IPS-15b (cell line): ENCODE results near the gene PLIN4.

Experiments
- H3K27me3 ChIP-seq: one replicate; pipeline ENCODE4 v1.6.1; 2013; ENCODE audit warnings: low read length; ENCODE audit not compliant: control insufficient read depth, insufficient read depth
- H3K36me3 ChIP-seq: one replicate; pipeline ENCODE4 v1.6.1; 2013; ENCODE audit warnings: low read length; ENCODE audit not compliant: control insufficient read depth, insufficient read depth
- H3K4me1 ChIP-seq: one replicate; pipeline ENCODE4 v1.6.1; 2013; ENCODE audit warnings: mild to moderate bottlenecking, low read length; ENCODE audit not compliant: control insufficient read depth, insufficient read depth
- H3K4me3 ChIP-seq: one replicate; pipeline ENCODE4 v1.5.1; 2013; ENCODE audit warnings: low read depth, low read length
- H3K9ac ChIP-seq: one replicate; pipeline ENCODE4 v1.6.1; 2013; ENCODE audit warnings: low read depth, mild to moderate bottlenecking, low read length
- H3K9me3 ChIP-seq: one replicate; pipeline ENCODE4 v1.6.1; 2013; ENCODE audit warnings: mild to moderate bottlenecking, low read length; ENCODE audit not compliant: control insufficient read depth, insufficient read depth

The PLIN4 gene

DNA sequence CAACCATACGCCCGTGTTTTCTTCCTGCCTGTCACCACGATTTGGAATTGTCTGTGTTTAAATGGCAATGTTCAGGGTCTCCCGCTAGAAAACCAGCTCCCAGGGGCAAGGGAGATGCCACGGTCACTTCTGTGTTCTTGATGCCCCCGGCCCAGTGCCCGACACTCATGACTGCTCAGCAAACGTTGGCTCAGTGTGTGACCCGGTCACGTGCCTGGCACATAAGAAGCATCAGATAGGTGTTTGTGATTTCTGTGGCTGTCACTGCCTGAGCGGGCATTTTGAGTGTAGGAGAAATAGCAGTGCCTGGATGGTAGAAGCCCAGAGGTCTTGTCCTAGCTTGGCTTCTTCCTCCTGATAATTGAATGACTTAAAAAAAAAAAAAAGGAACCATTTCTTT is 30.7 kb downstream of the PLIN4 start:
- Histone ChIP-seq H3K36me3 (peaks cover 37% of the 10 kb centered on the region), H3K4me1 (no peaks in the 10 kb centered on the region), H3K9ac (no peak overlapping the region), H3K9me3 (no peaks in the 10 kb centered on the region), H3K4me3 (no peak overlapping the region), H3K27me3 (no peaks in the 10 kb centered on the region)

- Histone ChIP-seq H3K9me3 (no peaks in the 10 kb centered on the region), H3K36me3 (peaks cover 20% of the 10 kb centered on the region), H3K4me3 (no peak overlapping the region), H3K27me3 (no peaks in the 10 kb centered on the region), H3K9ac (no peak overlapping the region), H3K4me1 (no peaks in the 10 kb centered on the region)
Observed at GRCh38 chr19:4483385-4483784, 34.9 kb downstream of the PLIN4 start.

DNA sequence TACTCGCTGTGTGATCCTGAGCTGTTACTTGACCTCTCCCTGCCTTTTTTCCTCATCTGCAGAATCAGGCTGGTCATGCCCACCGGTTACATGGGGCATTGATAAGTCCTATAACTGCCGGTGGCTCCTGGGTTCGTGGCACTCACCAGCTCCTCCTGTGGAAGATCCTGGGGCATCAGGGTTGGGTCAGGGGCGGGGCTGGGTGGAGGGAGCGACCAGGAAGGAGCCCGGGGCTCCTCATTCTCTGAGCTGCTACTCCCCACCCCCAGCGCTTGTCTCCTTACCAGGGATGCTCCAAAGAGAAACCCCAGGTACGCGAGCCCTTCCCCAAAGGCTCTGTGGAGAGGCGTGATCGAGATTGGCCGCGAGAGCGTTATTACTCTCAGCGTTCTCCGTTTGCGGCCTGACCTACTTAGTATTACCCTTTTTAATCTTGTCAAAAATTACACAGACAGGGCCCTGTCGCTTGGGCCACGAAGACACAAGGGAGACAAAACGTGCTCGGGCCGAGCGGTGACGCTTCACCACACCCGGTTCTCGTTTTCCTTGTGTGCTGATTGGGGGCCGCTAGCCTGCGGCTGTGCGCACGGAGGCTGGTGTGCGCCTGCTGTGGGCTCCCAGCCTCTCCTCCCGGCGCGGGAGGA is 35.4 kb downstream of the PLIN4 start:
- no peaks in the 10 kb centered on the region for H3K27me3 ChIP-seq
- H3K4me1 ChIP-seq, result no peaks in the 10 kb centered on the region
- H3K4me3 ChIP-seq, result no peak overlapping the region
- H3K9me3 ChIP-seq, result no peaks in the 10 kb centered on the region
- H3K9ac ChIP-seq, result no peak overlapping the region
- H3K36me3 ChIP-seq, result peaks cover 19% of the 10 kb centered on the region

- Histone ChIP-seq H3K4me1 (no peaks in the 10 kb centered on the region), H3K4me3 (no peak overlapping the region), H3K9ac (no peak overlapping the region), H3K36me3 (peaks cover 29% of the 10 kb centered on the region), H3K27me3 (no peaks in the 10 kb centered on the region), H3K9me3 (no peaks in the 10 kb centered on the region)
Observed at GRCh38 chr19:4477034-4477801, 41.1 kb downstream of the PLIN4 start.

DNA sequence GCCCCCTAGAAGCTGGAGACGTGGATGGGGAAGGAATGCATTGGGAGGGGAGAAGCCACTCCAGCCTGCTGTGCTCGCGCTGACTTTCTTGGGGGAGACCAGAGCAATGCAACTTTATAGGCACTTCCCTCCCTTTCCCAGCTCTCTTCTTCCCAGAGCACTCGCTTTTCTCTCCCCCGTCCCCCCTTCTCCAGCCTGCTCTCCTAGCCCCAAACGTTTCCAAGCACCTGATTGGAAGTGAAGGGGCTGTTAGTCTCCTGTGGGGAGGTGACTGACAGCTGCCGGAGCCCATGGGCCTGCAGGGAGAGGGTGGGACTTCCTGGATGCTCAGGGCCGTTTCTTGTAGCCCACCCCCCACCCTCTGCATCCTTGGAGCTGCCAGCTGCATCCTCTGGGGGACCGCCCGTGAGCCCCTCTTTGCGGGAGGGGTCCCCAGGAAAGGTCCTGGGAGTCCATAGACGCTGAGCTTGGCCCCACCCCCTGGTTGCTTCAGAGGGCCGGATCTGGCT is 43.7 kb downstream of the PLIN4 start:
- Histone ChIP-seq H3K27me3 (no peaks in the 10 kb centered on the region), H3K9me3 (no peaks in the 10 kb centered on the region), H3K9ac (peak overlapping the region; percentile 60), H3K36me3 (peaks cover 27% of the 10 kb centered on the region), H3K4me1 (no peaks in the 10 kb centered on the region), H3K4me3 (peak overlapping the region; percentile 80)

DNA sequence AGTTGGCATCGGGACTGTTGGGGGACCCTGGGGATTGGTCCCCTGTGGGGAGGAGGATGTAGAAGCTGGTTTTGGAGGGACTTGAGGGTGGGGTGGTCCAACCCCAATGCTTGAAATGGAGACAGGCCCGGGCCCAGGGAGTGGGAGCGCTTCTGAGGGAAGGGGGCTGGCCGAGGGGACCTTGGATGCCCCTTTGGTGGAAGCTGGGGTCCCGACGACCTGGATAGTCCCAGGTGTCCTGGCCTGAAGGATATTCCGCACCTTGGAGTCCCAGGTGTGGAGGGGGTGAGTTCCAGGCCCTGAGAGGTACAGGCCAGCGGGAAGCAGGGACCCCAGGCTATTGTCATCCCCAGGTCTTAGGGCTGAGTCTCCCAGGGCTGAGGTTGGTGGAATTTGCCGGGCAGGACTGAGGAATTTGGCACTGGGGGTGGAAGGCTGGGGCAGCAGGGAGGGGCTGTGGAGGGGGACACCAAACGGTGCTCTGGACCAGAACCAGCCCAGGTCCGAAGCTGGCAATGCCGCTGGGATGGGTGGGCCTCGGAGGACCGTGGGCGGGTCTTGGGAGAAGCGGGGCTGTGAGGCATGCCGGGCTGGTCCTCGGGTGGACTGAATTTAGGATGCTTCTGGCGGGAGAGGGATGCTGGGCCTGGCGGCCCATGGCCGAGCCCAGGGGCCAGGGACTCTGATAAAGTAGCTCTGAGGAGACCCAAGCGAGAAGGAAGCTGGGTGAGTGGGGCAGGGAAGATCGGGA is 44.3 kb downstream of the PLIN4 start:
- Histone ChIP-seq H3K9me3 (no peaks in the 10 kb centered on the region), H3K9ac (peak overlapping the region; percentile 60), H3K36me3 (peaks cover 24% of the 10 kb centered on the region), H3K27me3 (no peaks in the 10 kb centered on the region), H3K4me3 (peak overlapping the region; percentile 80), H3K4me1 (no peaks in the 10 kb centered on the region)

DNA sequence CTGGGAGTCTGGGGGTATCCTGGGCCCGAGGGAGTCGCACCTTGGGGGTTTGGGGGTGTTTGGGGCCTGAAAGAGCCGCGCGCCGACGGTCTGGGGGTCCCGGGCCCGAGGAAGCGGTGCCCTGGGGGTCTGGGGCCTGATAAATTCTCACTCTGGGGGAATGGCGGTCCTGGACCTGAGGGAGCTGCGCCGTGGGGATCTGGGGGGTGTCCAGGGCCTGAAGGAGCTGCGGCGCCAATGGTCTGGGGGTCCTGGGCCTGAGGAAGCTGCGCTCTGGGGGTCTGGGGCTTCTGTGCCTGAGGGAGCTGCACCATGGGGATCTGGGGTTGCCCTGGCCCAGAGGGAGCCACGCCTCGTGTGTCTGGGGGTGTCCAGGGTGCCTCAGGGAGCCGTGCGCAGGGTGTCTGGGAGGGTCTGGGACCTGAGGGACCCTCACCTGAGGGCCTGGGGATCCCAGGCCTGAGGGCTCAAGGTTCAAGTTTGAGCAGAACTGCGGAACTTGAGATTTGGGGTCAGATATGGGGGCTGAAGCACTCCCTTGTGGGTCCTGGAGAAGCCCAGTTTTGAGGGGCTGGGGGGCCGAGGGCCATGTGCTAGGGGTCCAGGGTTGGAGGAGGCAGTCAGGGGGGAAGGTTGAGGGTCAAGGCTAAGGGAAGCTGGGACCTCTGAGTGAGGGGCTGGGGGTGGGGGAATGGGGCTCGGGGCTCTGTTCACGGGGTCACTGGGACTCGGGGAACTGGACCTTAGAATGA is 45.1 kb downstream of the PLIN4 start:
- Histone ChIP-seq H3K4me3 (peak overlapping the region; percentile 80), H3K4me1 (no peaks in the 10 kb centered on the region), H3K27me3 (no peaks in the 10 kb centered on the region), H3K9me3 (no peaks in the 10 kb centered on the region), H3K9ac (peak overlapping the region; percentile 73), H3K36me3 (peaks cover 17% of the 10 kb centered on the region)

GRCh38 chr19:4472174-4472974 is 45.9 kb downstream of the PLIN4 start, which contains the start of gene HDGFL2:
Gene HDGFL2 (plus strand): TSS chr19:4472297. CDS start chr19:4472351, 54 bp downstream.
- peak within 1 kb of the TSS; percentile 73 for H3K9ac ChIP-seq
- H3K9me3 ChIP-seq, result no peaks in the 10 kb centered on the region
- no peaks in the 10 kb centered on the region for H3K4me1 ChIP-seq
- no peaks in the 10 kb centered on the region for H3K27me3 ChIP-seq
- H3K36me3 ChIP-seq, result peaks cover 14% of the 10 kb centered on the region
- H3K4me3 ChIP-seq, result peak within 1 kb of the TSS; percentile 85

- H3K9ac ChIP-seq, result peak overlapping the region; percentile 47
- peak overlapping the region; percentile 85 for H3K4me3 ChIP-seq
Observed at GRCh38 chr19:4471403-4472173, 46.7 kb downstream of the PLIN4 start.

GRCh38 chr19:4467835-4468234 is 50.5 kb downstream of the PLIN4 start:
- H3K9ac ChIP-seq, result no peak overlapping the region
- no peak overlapping the region for H3K4me3 ChIP-seq
- no peaks in the 10 kb centered on the region for H3K9me3 ChIP-seq
- no peaks in the 10 kb centered on the region for H3K36me3 ChIP-seq
- H3K27me3 ChIP-seq, result no peaks in the 10 kb centered on the region
- no peaks in the 10 kb centered on the region for H3K4me1 ChIP-seq

More at GRCh38 chr19:4471403-4472173, 46.7 kb downstream of the PLIN4 start:
- Histone ChIP-seq H3K27me3 (no peaks in the 10 kb centered on the region), H3K9me3 (no peaks in the 10 kb centered on the region), H3K4me1 (no peaks in the 10 kb centered on the region), H3K36me3 (peaks cover 8% of the 10 kb centered on the region)
